ENCODE measurements around the gene ARL17B.
"Not testable (repeated sequence)": the region's sequence is repeated elsewhere in the genome, so short reads cannot be mapped to it uniquely, and the experiment has no call there.

DNA sequence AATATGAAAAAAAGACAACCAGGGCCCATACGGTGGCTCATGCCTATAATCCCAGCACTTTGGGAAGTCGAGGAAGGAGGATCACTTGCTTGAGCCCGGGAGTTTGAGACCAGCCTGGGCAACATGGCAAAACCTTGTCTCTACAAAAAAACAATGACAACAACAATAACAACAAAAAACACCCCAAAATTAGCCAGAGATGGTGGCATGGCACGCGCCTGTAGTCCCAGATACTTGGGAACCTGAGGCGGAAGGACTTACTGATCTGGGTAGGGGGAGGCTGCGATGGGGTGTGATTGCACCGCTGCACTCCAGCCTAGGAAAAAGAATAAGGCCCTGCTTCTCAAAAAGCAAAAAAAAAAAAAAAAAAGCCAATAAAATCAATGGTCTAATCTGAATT, 69.9 kb downstream of the ARL17B start:
- TF ChIP-seq, protein P1, sequence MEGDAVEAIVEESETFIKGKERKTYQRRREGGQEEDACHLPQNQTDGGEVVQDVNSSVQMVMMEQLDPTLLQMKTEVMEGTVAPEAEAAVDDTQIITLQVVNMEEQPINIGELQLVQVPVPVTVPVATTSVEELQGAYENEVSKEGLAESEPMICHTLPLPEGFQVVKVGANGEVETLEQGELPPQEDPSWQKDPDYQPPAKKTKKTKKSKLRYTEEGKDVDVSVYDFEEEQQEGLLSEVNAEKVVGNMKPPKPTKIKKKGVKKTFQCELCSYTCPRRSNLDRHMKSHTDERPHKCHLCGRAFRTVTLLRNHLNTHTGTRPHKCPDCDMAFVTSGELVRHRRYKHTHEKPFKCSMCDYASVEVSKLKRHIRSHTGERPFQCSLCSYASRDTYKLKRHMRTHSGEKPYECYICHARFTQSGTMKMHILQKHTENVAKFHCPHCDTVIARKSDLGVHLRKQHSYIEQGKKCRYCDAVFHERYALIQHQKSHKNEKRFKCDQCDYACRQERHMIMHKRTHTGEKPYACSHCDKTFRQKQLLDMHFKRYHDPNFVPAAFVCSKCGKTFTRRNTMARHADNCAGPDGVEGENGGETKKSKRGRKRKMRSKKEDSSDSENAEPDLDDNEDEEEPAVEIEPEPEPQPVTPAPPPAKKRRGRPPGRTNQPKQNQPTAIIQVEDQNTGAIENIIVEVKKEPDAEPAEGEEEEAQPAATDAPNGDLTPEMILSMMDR (IDR thresholded peaks at IDR 0.05), result not testable (repeated sequence)
- TF ChIP-seq POLR2A (IDR thresholded peaks at IDR 0.05), result not testable (repeated sequence)

All from right lobe of liver (tissue), 4 donors.